Fibroblast of peridontal ligament (primary cell): ENCODE data around the gene DENND1B.
A peak's percentile ranks its signal among the peaks of the same experiment; 100 is the strongest.

Experiments
- DNase-seq: peaks from one replicate; pipeline ENCODE4 v3.0.0-alpha.2; 2010; ENCODE audit errors: extremely low read depth

Gene DENND1B

DNA sequence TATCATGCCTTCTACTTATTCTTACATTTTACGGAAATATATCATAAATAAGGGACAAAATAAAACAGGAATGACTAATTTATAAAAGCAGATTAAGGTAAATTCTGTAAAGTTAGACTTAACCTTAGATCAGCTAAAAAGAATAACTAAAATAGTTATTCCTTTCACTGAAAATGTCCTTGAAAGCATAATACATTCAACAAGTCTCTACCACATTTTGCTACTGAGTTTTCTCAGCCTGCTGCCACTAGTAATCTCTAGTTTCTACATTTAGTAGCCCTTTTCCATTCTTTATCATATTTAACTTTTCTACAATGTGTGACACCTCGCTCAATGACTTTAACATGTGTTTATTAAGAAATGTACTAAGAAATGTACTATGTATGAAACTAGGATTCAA is 89.0 kb downstream of the DENND1B start:
- no peak for DNase-seq

- DNase-seq: peak; percentile 17
These were observed 89.5 kb downstream of the DENND1B start for GRCh38 chr1:197685785-197686184.

GRCh38 chr1:197683895-197684553 is 91.3 kb downstream of the DENND1B start:
- DNase-seq: peak; percentile 38

GRCh38 chr1:197683280-197683679 is 92.0 kb downstream of the DENND1B start:
- DNase-seq: no peak

DNA sequence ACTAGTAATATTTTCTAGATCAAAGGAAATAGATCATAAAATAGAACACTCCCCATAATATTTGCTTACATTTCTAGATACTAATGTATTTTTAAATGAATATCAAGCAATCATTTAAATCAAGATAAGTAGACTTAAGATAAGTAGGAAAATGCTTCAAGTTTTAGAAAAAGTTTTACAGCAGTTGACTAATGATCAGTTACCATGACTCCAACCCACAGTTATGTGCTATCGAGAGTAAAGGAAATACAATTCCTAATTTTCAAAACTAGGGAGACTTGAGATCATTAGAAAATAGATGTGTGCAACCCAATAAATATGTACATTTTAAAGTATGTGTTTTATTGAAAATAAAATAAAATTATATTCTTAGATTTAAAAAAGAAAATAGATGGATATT is 95.0 kb downstream of the DENND1B start:
- DNase-seq: no peak

- no peak for DNase-seq
These were observed 97.5 kb downstream of the DENND1B start for GRCh38 chr1:197677752-197678295.

GRCh38 chr1:197677313-197677712 is 98.0 kb downstream of the DENND1B start:
- no peak for DNase-seq

DNA sequence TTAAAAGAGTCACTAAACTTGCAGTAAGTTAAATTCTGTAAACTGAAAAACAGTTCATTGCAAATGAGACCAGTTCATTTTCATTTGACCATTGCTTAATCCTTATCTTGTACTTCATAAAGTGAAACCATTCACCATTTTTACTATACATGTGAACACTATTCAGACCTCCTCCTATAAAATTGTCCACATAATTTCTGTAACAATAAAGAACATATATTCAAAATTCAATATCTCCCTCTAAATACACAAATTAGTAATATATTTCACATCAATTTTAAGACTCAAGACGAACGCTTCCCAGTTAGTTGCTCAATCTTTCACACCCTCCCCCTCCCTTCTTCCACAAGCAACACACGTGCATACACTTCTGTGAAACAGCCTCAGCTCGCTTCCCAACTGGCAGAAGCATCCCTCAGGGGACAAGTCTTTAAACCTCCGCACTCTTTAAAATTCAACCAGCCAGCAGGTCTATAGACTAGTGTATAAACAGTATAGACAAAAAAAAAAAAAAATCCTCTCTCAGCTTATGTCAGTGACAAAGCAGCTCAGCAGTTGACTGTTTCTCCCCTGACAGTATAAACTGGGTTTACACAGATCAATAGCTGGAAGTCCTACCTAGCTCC is 99.6 kb downstream of the DENND1B start:
- DNase-seq: no peak

DNA sequence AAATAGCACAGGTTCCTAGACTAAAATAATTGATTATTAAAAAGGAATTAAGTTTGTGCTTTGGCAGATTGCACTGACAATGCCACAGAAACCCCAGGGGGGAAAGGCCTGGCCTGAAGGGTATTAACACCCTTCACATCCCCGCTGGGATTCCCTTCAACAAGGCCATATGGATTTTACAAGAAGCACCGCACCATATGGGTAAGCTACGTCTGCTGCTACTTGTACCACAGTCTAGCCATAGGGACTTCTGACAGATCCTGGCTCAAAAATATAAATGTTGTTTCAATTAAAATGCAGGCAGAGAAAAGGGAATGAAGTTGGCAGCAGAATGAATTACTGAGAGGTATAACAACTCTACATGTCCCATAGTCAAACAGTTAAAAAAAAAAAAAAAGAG is 101.0 kb downstream of the DENND1B start:
- peak; percentile 26 for DNase-seq

DNA sequence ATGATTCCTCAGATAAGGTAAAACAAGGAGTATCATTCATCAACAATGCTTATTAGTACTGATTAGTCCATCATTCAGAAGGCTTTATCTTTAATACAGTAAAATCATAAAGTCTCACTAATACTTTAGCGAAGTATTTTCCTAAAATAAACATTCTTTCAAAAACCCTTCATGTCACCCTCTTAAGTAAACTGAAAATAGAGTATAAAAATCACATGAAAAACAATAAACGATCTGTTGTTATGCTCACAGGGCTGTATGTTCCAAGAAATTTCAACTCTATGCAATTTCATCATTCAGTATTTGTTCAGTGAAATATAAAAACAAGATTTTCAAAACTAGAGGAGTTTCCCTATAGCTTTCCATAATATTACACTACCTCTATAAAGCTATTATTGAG is 102.0 kb downstream of the DENND1B start:
- no peak for DNase-seq

- no peak for DNase-seq
These were observed 102.9 kb downstream of the DENND1B start for GRCh38 chr1:197672347-197672746.

DNA sequence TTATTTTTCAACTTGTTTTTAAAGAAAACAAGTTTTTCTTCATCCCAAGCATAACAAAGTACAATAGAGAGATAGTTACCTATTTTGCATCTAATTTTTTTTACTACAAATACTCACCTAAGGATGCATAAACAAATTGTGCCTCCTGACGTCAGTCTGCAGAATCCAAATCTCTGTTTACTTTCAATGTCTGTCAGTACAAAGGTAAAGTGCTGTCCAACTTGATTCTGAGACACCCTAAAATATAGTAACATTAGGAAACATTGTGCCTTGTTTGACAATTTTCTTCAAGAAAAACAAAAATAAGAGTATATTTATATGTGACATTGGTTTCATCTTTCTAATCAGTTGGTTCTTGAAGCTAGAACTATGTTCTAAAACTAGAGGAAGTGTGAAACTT is 103.4 kb downstream of the DENND1B start:
- DNase-seq: no peak

DNA sequence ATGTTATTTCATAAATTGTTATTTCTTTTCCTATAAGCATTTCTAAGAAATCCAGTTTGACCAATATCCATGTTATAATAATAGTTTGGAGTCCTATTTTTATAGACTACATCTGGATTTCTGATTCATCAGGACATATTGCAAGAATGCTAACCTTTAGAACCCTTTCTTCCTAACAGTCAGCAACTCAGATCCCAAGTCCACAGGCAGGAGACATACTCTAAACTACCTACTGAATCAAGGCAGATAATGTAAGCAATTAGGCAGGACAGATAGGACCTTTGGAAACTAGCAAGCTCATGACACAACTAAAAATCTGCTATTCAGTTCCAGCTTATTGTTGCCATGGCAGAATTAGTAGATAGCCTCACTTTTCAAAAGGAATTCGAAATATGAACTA is 104.1 kb downstream of the DENND1B start:
- DNase-seq: peak; percentile 33

DNA sequence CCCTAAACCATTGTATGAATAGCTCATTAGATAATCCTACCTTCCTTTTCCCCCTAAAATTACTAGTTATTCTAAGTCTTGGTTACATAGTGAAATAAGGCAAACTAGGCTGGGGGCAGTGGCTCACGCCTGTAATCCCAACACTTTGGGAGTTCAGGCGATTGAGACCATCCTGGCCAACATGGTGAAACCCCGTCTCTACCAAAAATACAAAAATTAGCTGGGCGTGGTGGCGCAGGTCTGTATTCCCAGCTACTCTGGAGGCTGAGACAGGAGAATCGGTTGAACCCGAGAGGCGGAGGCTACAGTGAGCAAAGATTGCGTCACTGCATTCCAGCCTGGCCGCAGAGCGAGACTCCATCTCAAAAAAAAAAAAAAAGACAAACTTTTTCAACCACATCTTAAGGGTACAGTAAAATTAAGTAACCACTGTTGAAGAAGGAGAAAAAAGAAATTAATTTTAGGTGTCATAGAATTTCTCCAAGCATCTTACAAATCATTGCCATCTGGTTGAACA is 108.5 kb downstream of the DENND1B start:
- no peak for DNase-seq

DNA sequence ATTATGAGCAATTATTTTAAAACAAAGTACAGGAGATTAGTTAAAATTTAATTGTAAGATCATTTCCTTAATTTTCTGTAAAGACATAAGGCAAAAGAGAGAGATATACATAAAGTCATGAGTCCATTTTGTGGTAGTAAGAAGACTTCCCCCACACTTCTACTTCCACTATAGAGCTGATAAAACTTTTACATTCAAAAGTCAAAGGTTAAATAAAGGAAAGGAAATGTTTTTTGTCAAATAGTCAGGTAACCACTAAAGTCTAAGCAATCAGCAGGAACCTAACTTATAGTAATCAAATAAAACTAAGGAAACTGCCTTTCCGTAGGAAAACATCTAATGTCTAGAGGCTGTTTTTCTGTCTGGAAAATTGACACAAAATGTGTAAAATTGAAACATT is 110.9 kb downstream of the DENND1B start:
- no peak for DNase-seq

DNA sequence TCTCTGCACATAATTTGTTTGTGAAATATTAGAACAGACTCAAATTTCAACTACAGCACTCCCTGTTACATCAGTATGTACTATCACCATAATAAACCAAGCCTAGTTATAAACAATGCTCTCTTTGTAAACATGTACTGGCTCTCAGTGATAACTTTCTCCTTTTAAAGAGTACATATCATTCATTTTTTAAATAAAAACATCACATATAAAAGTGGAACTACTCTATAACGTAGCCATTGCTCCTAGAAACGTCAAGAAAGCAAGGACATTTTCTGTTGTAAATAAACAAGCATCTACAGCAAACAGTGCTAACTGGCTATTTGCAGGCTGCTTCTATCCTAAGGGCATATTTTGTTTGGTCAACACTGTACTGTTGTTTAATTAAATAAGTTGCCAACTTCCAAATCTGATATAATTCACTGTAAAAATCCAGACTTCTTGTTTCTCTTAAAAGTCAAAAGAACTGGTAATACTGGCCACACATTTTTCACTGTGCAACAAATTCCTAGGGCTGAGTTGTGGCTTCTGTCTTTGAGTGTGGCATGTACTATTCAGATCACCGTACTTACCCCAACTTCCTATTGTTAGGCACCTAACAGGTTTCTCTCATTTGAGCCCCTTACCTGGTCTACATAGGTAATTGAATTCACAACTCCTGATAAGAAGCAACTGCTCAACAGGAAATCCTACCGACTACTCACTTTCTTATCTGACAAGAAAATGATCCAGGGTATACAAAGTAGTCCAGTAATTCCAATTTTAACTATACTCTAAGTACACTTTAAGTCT is 111.9 kb downstream of the DENND1B start:
- DNase-seq: peak; percentile 17

DNA sequence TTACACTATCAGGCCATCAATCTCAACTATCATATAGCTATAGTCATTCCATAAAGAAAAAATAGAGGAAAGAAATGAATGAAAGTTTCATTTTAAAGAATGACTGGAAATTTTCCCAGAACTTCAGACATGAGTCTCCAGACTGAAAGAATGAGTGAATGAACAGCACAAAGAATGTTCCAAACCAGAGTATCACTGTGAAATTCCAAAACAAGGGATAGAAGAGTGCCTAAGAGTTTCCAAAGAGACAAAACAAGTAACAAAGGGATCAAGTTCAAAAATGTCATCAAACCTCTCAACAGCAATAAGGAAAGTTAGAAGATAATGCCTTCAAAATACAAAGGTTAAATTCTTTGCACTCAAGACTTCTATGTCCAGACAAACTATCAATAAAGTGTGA is 114.9 kb downstream of the DENND1B start:
- DNase-seq: peak; percentile 50

- peak; percentile 23 for DNase-seq
These were observed 116.1 kb downstream of the DENND1B start for GRCh38 chr1:197659171-197659570.

DNA sequence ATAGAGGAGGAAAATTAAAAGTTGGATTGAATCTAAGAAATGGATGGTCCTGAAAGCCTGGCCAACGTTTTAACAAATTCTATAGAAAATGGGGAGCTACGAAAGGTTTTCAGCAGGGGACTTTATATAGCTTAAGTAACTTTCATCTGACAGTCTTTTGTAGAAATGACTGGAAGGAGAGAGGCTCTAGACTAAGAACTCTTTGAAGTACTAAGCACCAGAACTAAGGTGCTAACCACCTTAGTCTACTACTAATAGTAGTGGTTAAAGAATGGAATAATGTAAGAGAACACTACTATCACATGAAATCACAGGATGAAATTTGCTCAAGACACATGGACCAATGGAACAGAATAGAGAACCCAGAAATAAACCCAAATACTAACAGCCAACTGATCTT is 126.1 kb downstream of the DENND1B start:
- DNase-seq: no peak

DNA sequence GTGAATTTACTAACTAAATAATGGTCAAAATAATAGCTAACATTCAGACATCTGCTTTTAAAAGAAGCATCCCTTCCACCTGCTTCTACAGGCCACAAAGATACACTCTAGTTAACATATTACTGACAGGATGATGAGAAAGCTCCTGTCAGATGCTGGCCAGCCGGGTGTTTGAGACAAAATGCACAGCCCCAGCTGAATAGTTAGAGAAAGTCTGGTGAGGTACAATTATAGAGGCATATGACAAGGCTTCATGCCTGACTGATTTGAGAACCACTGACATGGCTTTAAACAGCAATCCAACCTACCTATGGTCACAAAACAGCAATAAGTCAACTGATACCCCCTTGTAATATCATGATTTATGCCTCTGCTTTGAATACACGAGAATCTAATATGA is 137.0 kb downstream of the DENND1B start:
- no peak for DNase-seq

DNA sequence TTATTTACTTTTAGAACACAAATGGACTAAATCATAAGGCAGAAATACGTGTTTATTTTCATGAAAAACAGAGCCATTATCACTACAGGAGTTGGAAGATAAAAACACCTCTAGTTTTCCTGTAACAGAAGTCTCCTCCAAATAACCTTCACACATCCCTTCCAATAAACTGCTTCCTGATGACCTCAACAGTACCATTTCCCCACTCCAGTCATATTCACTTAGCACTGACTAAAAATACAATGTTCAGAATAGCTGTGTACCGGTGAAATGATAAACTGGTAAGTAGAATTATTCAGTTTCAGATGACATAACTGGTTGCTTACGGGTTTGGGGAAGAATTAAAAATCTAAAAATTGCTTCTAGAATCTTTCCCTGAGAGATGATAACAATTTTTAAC is 137.9 kb downstream of the DENND1B start:
- DNase-seq: no peak

DNA sequence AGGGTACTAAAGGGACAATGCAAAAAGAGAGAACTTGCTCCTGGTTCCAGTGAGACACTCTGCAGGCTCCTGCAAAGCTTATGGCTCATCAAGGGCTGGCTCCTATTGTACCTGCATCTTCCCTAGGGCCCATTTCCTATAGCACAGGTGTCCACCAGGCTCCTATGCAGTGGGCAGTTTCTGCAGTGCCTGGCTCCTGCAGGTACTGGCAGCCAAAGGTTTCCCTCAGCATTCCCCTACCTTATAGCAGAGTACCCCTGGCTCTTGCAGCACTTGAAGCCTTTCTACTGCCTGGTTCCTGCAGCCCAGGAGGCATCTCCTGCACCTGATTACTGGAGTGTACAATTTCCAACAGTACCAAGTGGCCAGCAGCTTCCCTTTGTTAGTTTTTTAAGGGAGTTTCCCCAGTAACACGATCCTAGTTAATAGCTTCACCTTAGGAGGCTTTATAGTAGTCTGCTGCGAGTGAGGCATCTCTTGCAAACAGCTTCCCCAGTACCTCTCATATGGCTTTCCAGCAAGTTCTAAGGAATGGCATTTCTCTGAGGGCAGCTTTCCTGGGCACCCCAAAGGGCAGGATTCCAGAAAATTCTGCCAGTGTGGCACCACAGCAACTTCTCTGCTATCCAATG is 141.7 kb downstream of the DENND1B start:
- DNase-seq: no peak
